Stimulated activated CD8-positive, alpha-beta memory T cell treated with anti-CD3 and anti-CD28 coated beads, Interleukin-7, amount 100 ng/mL, for 24 hours (primary cell): ENCODE measurements around the gene GNAT2.
A peak's percentile ranks its signal among the peaks of the same experiment; 100 is the strongest.
"Not testable (repeated sequence)": the region's sequence is repeated elsewhere in the genome, so short reads cannot be mapped to it uniquely, and the experiment has no call there.

Experiments used
- DNase-seq: peaks from one replicate; pipeline ENCODE4 v3.0.0-alpha.2; 2020; ENCODE audit warnings: low read depth

Gene GNAT2

DNA sequence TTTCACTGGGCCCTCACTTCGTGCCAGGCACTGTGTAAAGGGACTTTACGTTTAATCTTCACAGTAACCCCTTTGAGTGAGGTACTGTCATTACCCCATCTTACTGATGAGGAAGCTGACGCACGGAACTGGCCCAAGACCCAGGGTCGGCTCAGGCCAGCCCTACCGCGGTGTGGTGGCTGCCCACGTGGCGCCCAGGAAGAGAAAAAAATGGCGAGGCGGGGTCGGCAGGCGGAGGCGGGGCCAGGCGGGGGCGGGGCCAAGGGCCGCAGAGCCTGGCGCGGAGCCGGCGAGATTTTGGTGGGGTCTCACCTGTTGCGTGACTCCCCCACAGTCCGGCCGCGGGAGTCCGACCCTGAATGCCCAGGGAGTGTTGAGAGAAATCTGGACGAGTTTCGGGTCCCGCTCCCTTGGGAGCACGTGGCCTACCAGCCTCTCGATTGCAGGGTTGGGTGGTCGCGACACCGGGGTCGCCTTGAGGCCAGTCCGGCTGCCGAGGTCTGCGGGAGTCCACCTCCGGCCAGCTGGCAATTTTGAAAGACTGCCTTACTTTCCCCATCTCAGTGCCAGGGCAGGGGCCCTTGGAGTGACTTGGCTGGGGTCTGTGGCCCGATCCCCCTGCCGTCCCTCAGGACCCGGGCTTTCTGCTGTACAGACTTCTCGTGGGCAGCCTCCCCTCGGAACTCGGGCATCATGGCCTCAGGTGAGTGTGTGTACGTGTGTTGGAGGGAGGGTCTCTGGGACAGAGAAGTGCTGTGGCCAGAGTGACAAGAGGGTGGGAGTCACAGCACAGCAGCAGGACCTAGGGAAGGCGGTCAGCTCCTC is at the start of gene GNAT2, which contains the start of gene AMPD2:
TSS of gene GNAT2 (minus strand) at position 41 of the 825 bp plus-strand sequence. CDS start 6,746 bp downstream, outside the sequence.
TSS of gene AMPD2 (plus strand) at position 262 of the 825 bp plus-strand sequence. CDS start 1,339 bp downstream, outside the sequence.
- peak; percentile 55 for DNase-seq

DNA sequence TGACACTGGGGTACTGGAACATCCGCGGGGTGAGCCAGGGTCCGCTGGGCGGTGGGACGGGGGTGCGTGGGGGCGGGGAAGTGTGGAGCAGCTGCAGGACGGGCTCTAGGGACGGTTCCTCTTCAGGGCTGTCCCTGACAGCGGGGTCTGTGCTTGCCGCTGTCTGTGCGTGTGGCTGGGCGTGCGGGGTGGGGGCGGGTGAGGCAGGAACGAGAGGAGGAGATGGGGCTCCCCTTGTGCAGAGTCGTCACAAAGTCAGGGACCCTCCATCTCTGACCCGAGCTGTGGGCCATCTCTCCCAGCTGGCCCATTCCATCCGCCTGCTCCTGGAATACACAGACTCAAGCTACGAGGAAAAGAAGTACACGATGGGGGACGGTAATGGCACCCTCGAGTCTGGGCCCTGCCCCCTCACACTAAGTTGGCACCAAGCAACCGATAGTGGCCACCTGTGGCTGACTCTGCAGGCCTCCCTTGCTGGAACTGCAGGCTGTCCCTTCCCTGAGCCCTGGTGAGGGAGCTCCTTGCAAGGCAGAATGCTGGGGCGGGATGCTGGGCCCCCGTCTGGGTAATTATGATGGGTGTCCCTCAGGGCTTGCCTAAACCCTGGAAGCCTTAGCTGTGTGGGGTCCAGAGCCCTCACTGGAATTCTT is 48.8 kb upstream of the GNAT2 start:
- DNase-seq: no peak

DNA sequence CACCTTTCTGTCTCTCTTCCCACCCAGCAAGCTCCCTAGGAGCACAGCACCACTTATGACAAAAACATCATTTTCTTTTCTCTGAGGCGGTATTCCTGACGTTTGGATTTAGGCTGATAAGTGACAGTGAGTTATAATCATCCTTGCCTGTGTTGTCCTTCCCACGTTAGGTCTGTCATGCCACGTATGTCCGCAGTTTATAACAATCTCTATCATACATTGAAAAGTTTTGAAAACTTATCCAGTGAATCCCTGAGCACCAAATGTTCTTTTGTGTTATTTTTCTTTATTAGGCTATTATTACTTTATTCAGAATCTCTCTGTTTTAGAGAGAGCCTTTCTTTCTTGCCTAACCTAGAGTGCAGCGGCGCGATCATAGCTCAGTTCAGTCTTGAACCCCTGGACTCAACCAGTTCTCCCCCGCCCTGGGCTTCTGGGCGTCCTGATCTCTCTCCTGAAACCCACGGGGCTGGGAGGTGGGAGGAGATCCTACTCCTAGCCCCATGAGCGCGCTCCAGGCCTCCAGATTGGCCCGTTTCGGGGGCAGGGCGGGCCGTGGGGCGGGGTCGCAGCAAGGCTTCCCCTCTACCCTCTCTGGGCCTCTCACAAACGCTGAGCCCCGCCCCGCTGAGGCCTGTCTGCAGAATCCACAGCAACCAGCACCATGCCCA is 48.2 kb upstream of the GNAT2 start, which contains the start of gene GSTM2:
TSS of gene GSTM2 (plus strand) at position 606 of the 671 bp plus-strand sequence. CDS start at position 665, 59 bp downstream.
- peak; percentile 53 for DNase-seq

DNA sequence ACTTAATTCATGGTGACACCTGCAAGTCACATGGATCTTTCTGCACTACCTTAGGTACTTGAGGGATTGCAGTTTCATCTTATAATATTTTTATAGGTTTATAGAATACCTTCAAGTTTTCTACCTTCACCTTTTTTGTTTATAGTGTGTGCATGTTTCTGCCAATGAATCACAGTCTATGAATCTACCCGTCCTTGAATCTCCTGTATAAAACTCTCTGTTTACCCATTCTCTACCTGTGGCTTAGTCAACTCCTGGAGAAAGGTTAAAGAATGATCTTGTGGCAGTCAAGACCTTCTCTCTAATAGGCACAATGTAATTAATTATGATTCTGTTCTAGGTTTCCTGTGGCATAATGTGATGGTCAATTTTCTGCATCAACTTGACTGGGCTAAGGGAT is 45.3 kb upstream of the GNAT2 start:
- DNase-seq: no peak

DNA sequence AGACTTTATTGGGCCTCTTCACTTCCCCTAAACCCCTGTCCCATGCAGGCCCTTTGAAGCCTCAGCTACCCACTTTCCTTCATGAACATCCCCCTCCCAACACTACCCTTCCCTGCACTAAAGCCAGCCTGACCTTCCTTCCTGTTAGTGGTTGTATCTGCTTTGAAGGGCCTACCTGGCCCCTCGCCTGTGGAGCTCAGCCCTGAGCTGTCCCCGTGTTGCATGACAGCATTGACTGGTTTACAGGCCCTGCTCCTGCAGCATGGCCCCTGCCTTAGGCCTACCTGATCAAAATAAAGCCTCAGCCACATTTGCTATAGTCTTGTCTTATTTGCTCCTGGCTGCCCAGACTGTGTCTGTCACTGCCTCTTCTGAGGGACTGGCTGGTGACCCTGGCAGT is 42.0 kb upstream of the GNAT2 start:
- DNase-seq: no peak

DNA sequence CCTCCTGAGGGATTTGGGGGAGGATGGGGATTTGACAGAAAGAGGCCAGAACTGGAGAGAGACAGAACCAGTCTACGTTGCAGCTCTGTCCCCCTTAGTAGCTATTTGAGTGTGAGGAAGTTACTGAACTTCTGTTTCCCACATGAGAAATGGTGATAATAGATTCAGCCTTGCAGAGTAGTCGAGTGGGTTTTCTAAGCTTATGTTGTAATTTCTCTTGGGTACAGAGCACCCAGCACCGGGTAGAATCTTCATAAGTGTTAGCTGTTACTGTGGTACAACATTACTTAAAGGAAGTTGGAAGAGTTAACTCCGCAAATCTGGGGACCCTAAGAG is 41.2 kb upstream of the GNAT2 start:
- not testable (repeated sequence) for DNase-seq

DNA sequence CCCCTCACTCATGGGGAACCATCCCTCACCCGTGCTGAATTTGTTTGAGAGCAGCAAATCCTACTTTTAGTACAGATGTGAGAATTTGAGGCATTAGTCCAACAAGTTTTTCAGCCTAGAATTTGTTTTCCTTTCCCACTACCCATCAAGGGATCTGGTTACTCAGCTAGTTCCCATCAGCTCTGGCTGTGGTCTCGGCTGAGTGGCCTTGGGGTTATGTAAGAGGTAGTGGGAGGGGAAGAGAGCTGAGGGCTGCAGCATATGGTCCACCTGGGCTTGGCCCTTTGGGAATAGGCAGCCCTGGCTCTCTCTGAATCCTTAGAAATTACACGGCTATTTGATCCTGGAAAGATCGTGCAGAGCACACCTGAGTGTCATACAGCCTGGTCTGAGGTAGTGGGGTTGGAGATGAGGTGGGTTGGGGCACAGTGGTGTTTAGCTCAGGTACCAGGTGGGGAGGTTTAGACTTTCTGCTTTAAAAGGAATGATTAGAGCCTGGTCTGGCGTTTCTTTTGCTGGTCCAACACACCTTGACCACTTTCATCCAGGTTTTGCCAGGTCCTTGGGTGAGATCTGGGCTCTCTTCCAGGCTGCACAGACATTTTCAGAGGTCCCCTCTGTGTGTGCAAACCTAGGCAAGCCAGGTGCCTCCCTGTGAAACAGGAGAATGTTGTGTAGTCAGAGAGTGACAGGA is 40.7 kb upstream of the GNAT2 start:
- DNase-seq: no peak

DNA sequence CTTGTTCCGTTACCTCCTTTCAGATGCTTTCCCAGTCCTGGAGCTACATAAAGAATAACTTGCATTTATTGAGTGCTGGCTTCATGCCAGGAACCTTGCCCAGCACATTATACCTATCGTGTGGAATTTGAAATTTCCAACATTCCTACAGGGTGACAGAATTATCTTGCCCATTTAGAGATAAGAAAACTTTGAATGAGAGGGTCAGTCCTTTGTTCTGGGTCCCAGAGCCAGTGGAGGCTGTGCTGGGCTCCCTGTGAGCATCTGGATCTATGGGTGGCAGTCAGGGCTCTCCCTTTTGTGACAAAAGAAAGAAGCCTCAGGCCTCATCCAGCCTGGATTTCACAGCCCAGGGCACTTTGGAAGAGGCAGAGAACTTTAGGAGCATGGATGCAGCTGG is 39.7 kb upstream of the GNAT2 start:
- no peak for DNase-seq

DNA sequence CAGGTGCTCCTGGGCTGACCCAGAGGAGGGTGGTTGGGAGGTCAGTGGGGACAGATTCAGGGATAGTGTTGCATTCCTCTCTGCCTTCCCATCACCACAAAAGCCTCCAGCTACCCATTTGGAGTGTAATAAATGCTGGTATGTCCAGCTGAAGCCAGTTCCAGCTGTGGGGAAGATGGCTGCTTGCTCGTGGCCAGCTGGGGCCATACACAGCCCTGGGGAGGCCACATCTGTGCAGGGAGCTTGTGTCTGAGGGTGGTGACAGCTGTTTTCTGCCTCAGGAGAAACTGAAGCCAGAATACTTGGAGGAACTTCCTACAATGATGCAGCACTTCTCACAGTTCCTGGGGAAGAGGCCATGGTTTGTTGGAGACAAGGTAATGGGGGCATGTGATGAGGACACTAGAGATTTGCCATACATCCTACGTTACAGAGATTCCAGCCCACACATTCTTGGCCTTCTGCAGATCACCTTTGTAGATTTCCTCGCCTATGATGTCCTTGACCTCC is 39.2 kb upstream of the GNAT2 start:
- DNase-seq: no peak

DNA sequence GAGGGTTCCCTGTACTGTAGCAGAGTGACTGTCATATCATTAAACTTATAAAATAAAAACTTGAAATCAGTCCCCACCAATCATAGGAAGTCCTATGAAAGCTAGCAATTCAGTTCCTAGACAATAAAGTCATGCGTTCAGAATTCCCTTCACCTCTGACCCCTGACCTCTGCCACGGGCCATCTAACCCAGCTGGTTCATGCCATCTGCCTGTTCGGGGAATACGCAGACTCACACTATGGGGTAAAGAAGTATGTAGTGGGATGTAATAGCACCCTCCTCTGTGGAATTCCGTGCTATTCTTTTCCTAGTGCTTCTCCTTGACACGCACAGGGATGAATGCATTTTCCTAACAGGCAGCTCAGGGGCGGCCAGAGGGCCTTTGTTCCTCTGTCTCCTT is 38.6 kb upstream of the GNAT2 start:
- DNase-seq: no peak

DNA sequence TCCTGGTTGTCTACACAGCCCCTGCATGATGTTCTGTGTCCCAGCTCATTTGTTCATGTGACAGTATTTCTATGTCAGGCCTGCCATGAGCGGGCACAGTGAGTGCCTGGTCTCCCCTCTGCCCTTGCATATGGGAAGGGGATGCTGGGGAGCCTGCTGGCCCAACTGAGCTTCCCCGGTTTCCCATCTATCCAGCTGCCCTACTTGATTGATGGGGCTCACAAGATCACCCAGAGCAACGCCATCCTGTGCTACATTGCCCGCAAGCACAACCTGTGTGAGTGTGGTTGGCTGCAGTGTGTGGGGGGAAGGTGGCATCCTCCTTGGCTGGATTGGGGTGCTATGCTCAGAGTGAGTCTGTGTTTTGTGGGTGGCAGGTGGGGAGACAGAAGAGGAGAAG is 38.0 kb upstream of the GNAT2 start:
- DNase-seq: no peak

DNA sequence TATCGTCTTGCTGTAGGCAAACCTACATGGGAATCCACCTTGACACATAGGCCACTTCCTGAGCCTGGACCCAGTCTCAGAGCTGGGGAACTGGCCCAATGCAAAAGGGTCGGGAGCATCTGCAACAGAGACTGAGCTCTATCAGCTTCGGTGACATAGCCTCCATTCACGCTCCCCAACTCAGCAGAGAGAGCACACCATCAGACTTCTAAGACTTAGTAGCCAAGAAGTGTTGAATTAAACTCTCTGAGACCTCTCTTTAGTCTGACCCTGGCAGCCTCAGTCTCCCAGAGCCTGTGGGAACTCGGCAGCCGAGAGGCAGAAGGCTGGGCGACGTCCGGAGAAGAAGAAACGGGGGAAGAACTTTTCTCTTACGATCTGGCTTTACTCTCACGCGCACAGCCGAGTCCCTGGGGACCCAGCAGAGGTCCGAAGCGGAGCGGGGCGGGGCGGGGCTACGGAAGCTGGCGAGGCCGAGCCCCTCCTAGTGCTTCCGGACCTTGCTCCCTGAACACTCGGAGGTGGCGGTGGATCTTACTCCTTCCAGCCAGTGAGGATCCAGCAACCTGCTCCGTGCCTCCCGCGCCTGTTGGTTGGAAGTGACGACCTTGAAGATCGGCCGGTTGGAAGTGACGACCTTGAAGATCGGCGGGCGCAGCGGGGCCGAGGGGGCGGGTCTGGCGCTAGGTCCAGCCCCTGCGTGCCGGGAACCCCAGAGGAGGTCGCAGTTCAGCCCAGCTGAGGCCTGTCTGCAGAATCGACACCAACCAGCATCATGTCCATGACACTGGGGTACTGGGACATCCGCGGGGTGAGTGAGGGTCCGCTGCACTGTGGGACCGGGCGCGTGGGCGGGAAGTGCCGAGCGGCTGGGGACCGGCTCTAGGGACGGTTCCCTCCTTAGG is 36.5 kb upstream of the GNAT2 start, which contains the start of gene GSTM4:
TSS of gene GSTM4 (plus strand) at position 485 of the 905 bp plus-strand sequence. CDS start at position 776, 291 bp downstream.
- peak; percentile 44 for DNase-seq

DNA sequence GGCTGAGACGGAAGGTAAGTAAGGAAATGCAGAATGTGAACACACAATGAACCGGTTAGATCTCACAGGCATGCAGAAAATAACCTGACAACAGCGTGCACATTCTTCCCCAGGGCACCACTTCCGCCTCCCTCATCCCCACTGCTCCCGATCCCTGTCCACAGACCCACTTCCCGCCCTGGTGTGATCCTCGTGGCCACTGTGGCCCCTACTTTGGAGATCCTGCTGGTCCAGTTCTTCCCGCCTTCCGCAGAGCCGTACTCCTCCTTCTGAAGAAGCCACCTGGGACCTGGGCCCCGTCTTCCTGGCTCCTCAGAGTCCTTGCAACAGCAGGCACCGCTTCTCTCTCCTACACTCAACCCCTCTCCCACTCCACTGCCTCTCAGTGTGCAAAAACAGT is 35.1 kb upstream of the GNAT2 start:
- DNase-seq: no peak

DNA sequence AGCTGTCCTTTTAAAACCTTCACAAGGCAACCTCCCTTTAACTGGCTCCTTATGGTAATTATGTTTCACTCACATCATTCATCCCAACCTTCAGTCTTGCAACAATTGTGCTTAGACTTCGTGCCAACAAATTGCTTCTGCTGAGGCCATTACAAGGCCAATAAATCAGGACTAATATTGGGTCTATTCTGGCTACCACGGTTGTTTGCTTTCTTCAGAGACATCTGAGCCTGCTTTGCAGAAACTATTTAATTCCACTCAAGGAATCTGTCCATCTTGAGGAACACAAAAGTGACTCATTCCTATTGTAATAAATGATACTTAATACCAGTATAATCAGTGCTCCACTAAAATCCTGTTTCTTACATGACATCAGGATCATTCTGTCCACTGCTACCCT is 33.9 kb upstream of the GNAT2 start:
- DNase-seq: no peak

DNA sequence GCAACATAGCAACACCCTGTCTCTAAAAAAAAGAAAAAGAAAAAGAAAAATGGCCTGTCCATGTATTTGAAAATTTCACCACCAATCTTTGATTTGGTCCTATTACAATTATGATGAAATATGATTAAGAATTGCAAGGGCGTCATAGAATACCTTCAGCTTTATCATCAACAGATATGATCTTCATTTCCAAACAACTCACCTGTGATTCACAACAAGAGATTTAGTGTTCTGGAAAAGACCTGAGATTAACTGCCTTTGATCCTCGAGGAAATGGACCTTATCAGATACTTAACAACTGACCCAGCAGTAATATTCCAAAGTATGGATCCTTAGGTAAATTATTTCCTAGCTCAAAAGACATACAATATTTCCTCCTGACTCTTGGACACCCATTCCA is 33.0 kb upstream of the GNAT2 start:
- DNase-seq: no peak

DNA sequence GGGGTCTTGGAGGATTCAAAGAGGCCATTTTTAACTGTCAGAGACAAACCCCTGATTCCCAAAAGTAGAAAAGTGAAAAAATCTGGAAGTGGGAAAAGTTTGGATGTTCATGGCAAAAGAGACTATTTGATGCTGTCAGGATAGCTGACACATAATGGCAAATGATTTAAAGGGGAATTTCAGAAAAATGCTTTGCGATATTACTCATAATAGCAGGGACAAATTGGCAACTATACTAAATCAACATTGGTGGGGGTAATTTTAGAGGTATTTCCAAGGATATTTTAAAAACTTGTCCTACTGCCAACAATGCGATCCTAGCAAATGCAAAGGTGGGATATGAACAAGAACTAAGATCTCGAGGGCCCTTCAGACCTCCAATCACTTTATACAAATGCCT is 31.2 kb upstream of the GNAT2 start:
- no peak for DNase-seq

DNA sequence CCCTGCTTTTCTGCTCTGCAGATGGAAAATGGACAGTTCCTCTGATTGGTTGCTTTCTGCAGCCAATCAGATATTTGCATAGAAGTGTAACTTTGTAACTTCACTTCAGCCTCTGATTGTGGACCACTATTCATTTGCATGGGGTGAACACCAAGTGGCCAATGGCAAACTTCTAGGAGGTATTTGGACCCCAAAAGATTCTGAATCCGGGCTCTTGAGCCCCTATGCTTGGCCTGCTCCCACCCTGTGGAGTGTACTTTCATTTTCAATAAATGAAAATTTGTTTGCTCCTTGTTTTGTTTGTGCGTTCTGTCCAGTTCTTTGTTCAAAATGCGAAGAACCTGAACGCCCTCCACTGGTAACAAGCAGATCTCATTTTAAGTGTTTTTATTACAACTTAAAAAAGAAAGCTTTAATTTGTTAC is 30.1 kb upstream of the GNAT2 start:
- no peak for DNase-seq

DNA sequence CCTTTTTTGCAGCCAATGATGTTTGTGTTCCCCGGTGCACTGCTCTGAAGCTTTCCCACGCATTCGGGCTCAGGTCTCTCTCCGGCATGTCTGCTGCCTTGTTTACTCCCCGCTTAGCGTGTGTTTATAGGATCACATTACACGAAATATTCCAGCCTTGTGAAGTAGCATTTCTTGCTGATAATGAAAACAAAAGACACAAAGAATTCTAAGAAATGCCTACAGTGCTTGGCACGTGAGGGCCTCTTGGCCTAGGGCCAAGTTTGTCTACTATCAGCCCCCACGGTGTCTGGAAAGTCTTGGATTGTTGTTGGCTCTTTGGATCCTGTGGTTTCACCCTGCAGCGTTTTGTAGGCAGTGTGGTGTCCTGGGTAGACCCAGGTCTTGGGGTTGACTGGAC is 25.3 kb upstream of the GNAT2 start:
- DNase-seq: no peak

DNA sequence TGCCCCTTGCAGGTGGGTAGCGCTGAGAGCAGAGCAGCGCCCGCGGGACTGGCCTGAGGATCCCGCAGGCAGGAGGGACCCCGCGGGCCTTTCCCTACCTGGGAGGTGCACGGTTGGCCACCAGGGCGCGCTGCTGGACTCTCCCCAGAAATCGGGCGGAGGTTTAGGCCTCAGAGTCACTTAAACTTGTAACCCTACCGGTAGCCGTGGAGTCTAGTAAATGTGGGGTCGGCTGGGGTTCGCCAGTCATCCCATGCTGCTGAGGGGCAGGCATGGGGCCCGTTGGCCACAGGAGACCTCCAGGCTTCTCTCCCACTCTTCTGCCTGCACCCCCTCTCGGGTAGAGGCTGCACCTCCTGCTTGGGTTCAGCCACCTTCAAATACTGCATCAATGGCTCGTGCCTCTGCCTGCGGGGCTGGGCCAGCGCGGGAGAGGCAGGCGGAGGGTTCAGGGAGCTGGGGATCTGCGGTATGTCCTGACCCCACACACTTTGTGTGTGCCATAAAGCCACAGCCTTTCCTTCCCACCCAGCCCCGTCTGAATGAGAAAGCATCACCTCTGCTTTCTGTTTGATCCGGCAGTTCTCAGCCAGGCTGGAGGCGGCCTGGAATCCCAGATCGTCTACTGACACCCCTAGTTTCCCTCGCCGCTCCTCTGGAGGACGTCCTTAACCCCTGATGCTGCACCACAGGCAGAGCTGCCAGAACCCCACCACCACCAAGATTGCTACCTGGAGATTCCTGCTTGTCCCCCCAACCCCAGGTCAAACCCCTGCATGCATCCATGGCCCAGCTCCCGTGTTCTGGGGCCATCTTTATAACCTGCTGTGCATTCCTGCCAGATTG is 24.2 kb upstream of the GNAT2 start:
- DNase-seq: peak; percentile 88

DNA sequence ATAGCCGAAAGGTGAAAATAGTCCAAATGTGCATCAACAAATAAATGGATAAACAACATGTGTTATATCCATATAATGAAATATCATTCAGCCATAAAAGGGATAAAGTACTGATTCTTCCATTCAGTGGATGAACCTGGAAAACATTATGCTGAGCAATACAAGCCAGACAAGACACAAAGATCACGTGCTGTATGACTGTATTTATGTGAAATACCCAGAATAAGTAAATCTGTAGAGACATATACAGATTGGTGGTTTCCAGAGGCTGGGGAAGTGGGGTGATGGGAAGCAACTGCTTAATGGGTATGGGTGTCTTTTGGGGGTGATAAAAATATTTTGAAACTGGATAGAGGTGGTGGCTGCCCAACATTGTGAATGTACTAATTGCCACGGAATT is 23.2 kb upstream of the GNAT2 start:
- DNase-seq: no peak
